HepG2 (cell line): ENCODE results near the gene MEF2A. TPM values are rescaled to one million over a fixed set of nuclear protein-coding genes. Genes with fewer than 3 reads are reported as not detected.

Experiments used
- CHCHD3 ChIP-seq: sonication (generic); formaldehyde crosslinking; IDR thresholded peaks from 2 replicates; pipeline ENCODE4 v1.8.0; 2022; ENCODE audit warnings: mild to moderate bottlenecking, missing genetic modification reagents, moderate library complexity
- HNRNPH1 ChIP-seq: fragments of 200-400 bp; formaldehyde crosslinking; optimal IDR thresholded peaks from 2 replicates; pipeline ENCODE3; 2017; ENCODE audit warnings: mild to moderate bottlenecking, low read depth, low read length
- JARID2 ChIP-seq: sonication (generic); formaldehyde crosslinking; IDR thresholded peaks from 2 replicates; pipeline ENCODE4 v1.8.1; 2023; ENCODE audit warnings: missing genetic modification reagents, inconsistent platforms; ENCODE audit not compliant: insufficient replicate concordance
- KMT2A ChIP-seq: sonication (generic); formaldehyde crosslinking; IDR thresholded peaks from 2 replicates; pipeline ENCODE4 v1.4.0; 2020; ENCODE audit warnings: missing genetic modification reagents
- MAFF ChIP-seq: IDR thresholded peaks from 2 replicates; pipeline ENCODE4 v1.6.1; 2011; ENCODE audit warnings: low read depth, low read length, improper control_type of control experiment
- MLLT10 ChIP-seq: sonication (generic); formaldehyde crosslinking; IDR thresholded peaks from 2 replicates; pipeline ENCODE4 v1.4.0; 2020; ENCODE audit warnings: missing genetic modification reagents
- NCOA2 ChIP-seq: sonication (generic); formaldehyde crosslinking; IDR thresholded peaks from 2 replicates; pipeline ENCODE4 v1.8.0; 2022; ENCODE audit warnings: inconsistent platforms
- NFYB ChIP-seq: sonication (generic); formaldehyde crosslinking; IDR thresholded peaks from 2 replicates; pipeline ENCODE4 v1.4.0; 2020; ENCODE audit warnings: missing genetic modification reagents
- PITX1 ChIP-seq: sonication (generic); formaldehyde crosslinking; IDR thresholded peaks from 2 replicates; pipeline ENCODE4 v1.5.1; 2020; ENCODE audit warnings: mild to moderate bottlenecking, missing genetic modification reagents
- RFXAP ChIP-seq: sonication (generic); formaldehyde crosslinking; IDR thresholded peaks from 2 replicates; pipeline ENCODE4 v1.4.0; 2020; ENCODE audit warnings: missing genetic modification reagents, borderline replicate concordance
- SALL1 ChIP-seq: sonication (generic); formaldehyde crosslinking; IDR thresholded peaks from 2 replicates; pipeline ENCODE4 v1.8.0; 2022; ENCODE audit warnings: mild to moderate bottlenecking, missing genetic modification reagents
- SP5 ChIP-seq: IDR thresholded peaks from 2 replicates; pipeline ENCODE4 v1.6.1; 2016; ENCODE audit warnings: low read depth, borderline replicate concordance
- ZBTB20 ChIP-seq: sonication (generic); formaldehyde crosslinking; IDR thresholded peaks from 2 replicates; pipeline ENCODE4 v1.8.1; 2023; ENCODE audit warnings: missing genetic modification reagents, low read depth, mild to moderate bottlenecking, borderline replicate concordance
- ZBTB7B ChIP-seq: sonication (generic); formaldehyde crosslinking; IDR thresholded peaks from 2 replicates; pipeline ENCODE4 v1.4.0; 2020; ENCODE audit warnings: missing genetic modification reagents
- ZFP41 ChIP-seq: sonication (generic); formaldehyde crosslinking; IDR thresholded peaks from 2 replicates; pipeline ENCODE4 v1.4.0; 2020; ENCODE audit warnings: mild to moderate bottlenecking, missing genetic modification reagents, borderline replicate concordance
- ZMYM2 ChIP-seq: sonication (generic); formaldehyde crosslinking; IDR thresholded peaks from 2 replicates; pipeline ENCODE4 v1.8.0; 2022; ENCODE audit warnings: mild to moderate bottlenecking, missing genetic modification reagents
- ZNF235 ChIP-seq: sonication (generic); formaldehyde crosslinking; IDR thresholded peaks from 2 replicates; pipeline ENCODE4 v1.8.1; 2023; ENCODE audit warnings: mild to moderate bottlenecking, missing genetic modification reagents, borderline replicate concordance
- ZNF282 ChIP-seq: fragments of 450-650 bp; IDR thresholded peaks from 2 replicates; pipeline ENCODE4 v1.6.1; 2018; ENCODE audit not compliant: partially characterized antibody
- ZNF792 ChIP-seq: IDR thresholded peaks from 2 replicates; pipeline ENCODE4 v1.6.1; 2016
- ZNF83 ChIP-seq: sonication (generic); formaldehyde crosslinking; IDR thresholded peaks from 2 replicates; pipeline ENCODE4 v1.4.0; 2020; ENCODE audit warnings: missing genetic modification reagents, mild to moderate bottlenecking, borderline replicate concordance
- ZSCAN22 ChIP-seq: sonication (generic); formaldehyde crosslinking; IDR thresholded peaks from 2 replicates; pipeline ENCODE4 v1.4.0; 2020; ENCODE audit warnings: mild to moderate bottlenecking, missing genetic modification reagents
- ZSCAN29 ChIP-seq: sonication (generic); formaldehyde crosslinking; conservative IDR thresholded peaks from 2 replicates; pipeline ENCODE4 v1.4.0; 2020; ENCODE audit warnings: mild to moderate bottlenecking, missing genetic modification reagents
- ZZZ3 ChIP-seq: sonication (generic); formaldehyde crosslinking; IDR thresholded peaks from 2 replicates; pipeline ENCODE4 v1.4.0; 2020; ENCODE audit warnings: missing genetic modification reagents, mild to moderate bottlenecking, borderline replicate concordance
- polyA plus RNA-seq, 8 experiments: library from polyadenylated mRNA; depleted of rRNA in 3 of 8; stranded (reverse) in 7 of 8; unstranded in 1 of 8; fragments of >200 nt; fragmentation: Illumina TruSeq in 4 of 8; extraction: Trizol in 4 of 8; gene quantifications; 2 replicates each; pipeline versions ENCODE4 v1.2.1 to v1.2.3, GENCODE V29; 2011 to 2016; ENCODE audit warnings: low read depth in 4 of 8, missing spikeins in 1 of 8, mixed read lengths in 1 of 8; ENCODE audit not compliant: insufficient read depth in 1 of 8
- total RNA-seq, 5 experiments: library from RNA; depleted of rRNA; stranded (reverse); fragments of >200 nt; fragmentation: Illumina TruSeq; extraction: Trizol; gene quantifications; 2 replicates each; pipeline ENCODE4 v1.2.3, GENCODE V29; 2016; ENCODE audit warnings: low read depth in 1 of 5
- TF ChIP-seq, protein P1 (sequence below): sonication (generic); formaldehyde crosslinking; IDR thresholded peaks from 2 replicates; pipeline ENCODE4 v1.5.0; 2020; ENCODE audit warnings: mild to moderate bottlenecking, missing genetic modification reagents
- TF ChIP-seq, protein P2 (sequence below): IDR thresholded peaks from 2 replicates; pipeline ENCODE4 v1.6.1; 2016; ENCODE audit warnings: control low read depth
- TF ChIP-seq, protein P3 (sequence below): sonication (generic); formaldehyde crosslinking; IDR thresholded peaks from 2 replicates; pipeline ENCODE4 v1.4.0; 2020; ENCODE audit warnings: missing genetic modification reagents

Gene MEF2A
- total and polyA plus RNA-seq, 2 of the 13 experiments (the other 11 are each of a cell fraction or from before 2014, with no cell fraction given), result 15.2 to 24.4 TPM

- TF ChIP-seq SALL1 (CRISPR knock-in tag), result peak; percentile 78
- TF ChIP-seq NCOA2, result peak; percentile 27; the same call in 1 of the 2 replicates
- TF ChIP-seq CHCHD3, result no peak
- TF ChIP-seq ZBTB20 (CRISPR knock-in tag), result no peak; the same call in 1 of the 2 replicates
- no peak for TF ChIP-seq ZMYM2
- no peak for TF ChIP-seq ZNF235 (CRISPR knock-in tag)
- peak; percentile 40; the same call in 1 of the 2 replicates for TF ChIP-seq ZSCAN29 (CRISPR knock-in tag)
- 0 out of 2 replicates have a peak, but pooled peaks have one; percentile 42 for TF ChIP-seq PITX1 (CRISPR knock-in tag)
- TF ChIP-seq SP5, result no peak
- TF ChIP-seq MAFF, result no peak
- no peak for TF ChIP-seq MLLT10
- no peak for TF ChIP-seq ZFP41
- no peak for TF ChIP-seq ZZZ3 (CRISPR knock-in tag)
- TF ChIP-seq ZNF792, result no peak; the same call in 1 of the 2 replicates
- TF ChIP-seq, protein P1, sequence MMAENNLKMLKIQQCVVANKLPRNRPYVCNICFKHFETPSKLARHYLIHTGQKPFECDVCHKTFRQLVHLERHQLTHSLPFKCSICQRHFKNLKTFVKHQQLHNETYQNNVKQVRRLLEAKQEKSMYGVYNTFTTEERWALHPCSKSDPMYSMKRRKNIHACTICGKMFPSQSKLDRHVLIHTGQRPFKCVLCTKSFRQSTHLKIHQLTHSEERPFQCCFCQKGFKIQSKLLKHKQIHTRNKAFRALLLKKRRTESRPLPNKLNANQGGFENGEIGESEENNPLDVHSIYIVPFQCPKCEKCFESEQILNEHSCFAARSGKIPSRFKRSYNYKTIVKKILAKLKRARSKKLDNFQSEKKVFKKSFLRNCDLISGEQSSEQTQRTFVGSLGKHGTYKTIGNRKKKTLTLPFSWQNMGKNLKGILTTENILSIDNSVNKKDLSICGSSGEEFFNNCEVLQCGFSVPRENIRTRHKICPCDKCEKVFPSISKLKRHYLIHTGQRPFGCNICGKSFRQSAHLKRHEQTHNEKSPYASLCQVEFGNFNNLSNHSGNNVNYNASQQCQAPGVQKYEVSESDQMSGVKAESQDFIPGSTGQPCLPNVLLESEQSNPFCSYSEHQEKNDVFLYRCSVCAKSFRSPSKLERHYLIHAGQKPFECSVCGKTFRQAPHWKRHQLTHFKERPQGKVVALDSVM (CRISPR knock-in tag), result no peak; the same call in 1 of the 2 replicates
- no peak for TF ChIP-seq HNRNPH1
- TF ChIP-seq, protein P2, sequence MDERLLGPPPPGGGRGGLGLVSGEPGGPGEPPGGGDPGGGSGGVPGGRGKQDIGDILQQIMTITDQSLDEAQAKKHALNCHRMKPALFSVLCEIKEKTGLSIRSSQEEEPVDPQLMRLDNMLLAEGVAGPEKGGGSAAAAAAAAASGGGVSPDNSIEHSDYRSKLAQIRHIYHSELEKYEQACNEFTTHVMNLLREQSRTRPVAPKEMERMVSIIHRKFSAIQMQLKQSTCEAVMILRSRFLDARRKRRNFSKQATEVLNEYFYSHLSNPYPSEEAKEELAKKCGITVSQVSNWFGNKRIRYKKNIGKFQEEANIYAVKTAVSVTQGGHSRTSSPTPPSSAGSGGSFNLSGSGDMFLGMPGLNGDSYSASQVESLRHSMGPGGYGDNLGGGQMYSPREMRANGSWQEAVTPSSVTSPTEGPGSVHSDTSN, result no peak
- no peak for TF ChIP-seq ZNF83 (CRISPR knock-in tag)
- no peak for TF ChIP-seq RFXAP (CRISPR knock-in tag)
- no peak for TF ChIP-seq ZSCAN22
- peak; percentile 68; the same call in 1 of the 2 replicates for TF ChIP-seq ZBTB7B
- peak; percentile 63 for TF ChIP-seq JARID2 (CRISPR knock-in tag)
- TF ChIP-seq KMT2A, result peak; percentile 87
- no peak for TF ChIP-seq NFYB (CRISPR knock-in tag)
- no peak for TF ChIP-seq ZNF282
- TF ChIP-seq, protein P3, sequence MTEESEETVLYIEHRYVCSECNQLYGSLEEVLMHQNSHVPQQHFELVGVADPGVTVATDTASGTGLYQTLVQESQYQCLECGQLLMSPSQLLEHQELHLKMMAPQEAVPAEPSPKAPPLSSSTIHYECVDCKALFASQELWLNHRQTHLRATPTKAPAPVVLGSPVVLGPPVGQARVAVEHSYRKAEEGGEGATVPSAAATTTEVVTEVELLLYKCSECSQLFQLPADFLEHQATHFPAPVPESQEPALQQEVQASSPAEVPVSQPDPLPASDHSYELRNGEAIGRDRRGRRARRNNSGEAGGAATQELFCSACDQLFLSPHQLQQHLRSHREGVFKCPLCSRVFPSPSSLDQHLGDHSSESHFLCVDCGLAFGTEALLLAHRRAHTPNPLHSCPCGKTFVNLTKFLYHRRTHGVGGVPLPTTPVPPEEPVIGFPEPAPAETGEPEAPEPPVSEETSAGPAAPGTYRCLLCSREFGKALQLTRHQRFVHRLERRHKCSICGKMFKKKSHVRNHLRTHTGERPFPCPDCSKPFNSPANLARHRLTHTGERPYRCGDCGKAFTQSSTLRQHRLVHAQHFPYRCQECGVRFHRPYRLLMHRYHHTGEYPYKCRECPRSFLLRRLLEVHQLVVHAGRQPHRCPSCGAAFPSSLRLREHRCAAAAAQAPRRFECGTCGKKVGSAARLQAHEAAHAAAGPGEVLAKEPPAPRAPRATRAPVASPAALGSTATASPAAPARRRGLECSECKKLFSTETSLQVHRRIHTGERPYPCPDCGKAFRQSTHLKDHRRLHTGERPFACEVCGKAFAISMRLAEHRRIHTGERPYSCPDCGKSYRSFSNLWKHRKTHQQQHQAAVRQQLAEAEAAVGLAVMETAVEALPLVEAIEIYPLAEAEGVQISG (CRISPR knock-in tag), result peak; percentile 72
Measured at GRCh38 chr15:99565299-99566156, at the start of gene MEF2A (continued).
